K562 (cell line): Measurements from ENCODE around the gene C6orf89. TPM values are rescaled to one million over a fixed set of nuclear protein-coding genes. Genes with fewer than 3 reads are reported as not detected.

Experiments used
- ATAC-seq: fragments of 200-7000 bp; cut with Tn5 transposase; 3 replicates; pipeline ENCODE4 v1.9.1; 2020; ENCODE audit warnings: moderate library complexity
- BruUV-seq: library from RNA; stranded (reverse); fragments of 400-500 nt; replicated peaks from 2 replicates; lab custom pipeline; 2021; lab: Mats Ljungman, UMichigan
- CTCF ChIA-PET: fragments of 300-600 bp; formaldehyde crosslinking; extraction: SDS; loops from one replicate; lab custom pipeline; 2021; ENCODE audit warnings: low intra/inter-chr PET ratio; lab: Yijun Ruan, JAX
- POLR2A ChIA-PET: fragments of 300-600, 350-650 bp; sonication (Branson Sonifier 250); formaldehyde crosslinking; extraction: SDS; loops from one replicate; lab custom pipeline; 2021; ENCODE audit warnings: antibody characterized with exemption, inconsistent platforms; lab: Yijun Ruan, JAX
- DNase-seq, 4 experiments: peaks; one replicate each; pipeline versions ENCODE4 v3.0.0 to v3.0.0-alpha.2; 2011 to 2018; ENCODE audit warnings: low spot score in 3 of 4, mixed read lengths in 3 of 4; ENCODE audit errors: extremely low read depth in 1 of 4
- FAIRE-seq: peaks from 2 replicates; lab custom pipeline; 2011; peaks lifted over from hg19 to GRCh38; lab: Jason Lieb, UNC
- H2AFZ ChIP-seq: 2 replicates; pipeline ENCODE4 v1.6.0; 2011; ENCODE audit warnings: low read depth, low read length, control low read depth, inconsistent platforms
- H3K27ac ChIP-seq: fragments of 200-600 bp; 3 replicates; pipeline ENCODE4 v1.8.0; 2011; ENCODE audit warnings: low read depth, mild to moderate bottlenecking, control low read depth, inconsistent platforms, low read length, moderate library complexity, mixed read lengths; ENCODE audit errors: extremely low read depth
- H3K27me3 ChIP-seq, 2 experiments: fragments of 300-600 bp in 1 of 2; 2 replicates in 1 of 2; 3 replicates in 1 of 2; pipeline versions ENCODE4 v1.6.0 to v1.8.0; 2011; ENCODE audit warnings: inconsistent platforms in 2 of 2, low read length in 2 of 2, mild to moderate bottlenecking in 1 of 2, mixed read lengths in 1 of 2, moderate library complexity in 1 of 2; ENCODE audit not compliant: control insufficient read depth in 2 of 2, insufficient read depth in 2 of 2
- H3K36me3 ChIP-seq: fragments of 300-600 bp; 3 replicates; pipeline ENCODE4 v1.8.0; 2011; ENCODE audit warnings: mild to moderate bottlenecking, low read length, inconsistent platforms; ENCODE audit not compliant: control insufficient read depth, insufficient read depth
- H3K4me1 ChIP-seq, 2 experiments: fragments of 200-600 bp in 1 of 2; replicated peaks in 1 of 2; 2 replicates in 1 of 2; 3 replicates in 1 of 2; pipeline versions ENCODE4 v1.5.1 to v1.8.0; 2011; ENCODE audit warnings: inconsistent platforms in 2 of 2, low read length in 2 of 2, mild to moderate bottlenecking in 1 of 2, mixed read lengths in 1 of 2, moderate library complexity in 1 of 2; ENCODE audit not compliant: control insufficient read depth in 2 of 2, insufficient read depth in 2 of 2
- H3K4me2 ChIP-seq: 2 replicates; pipeline ENCODE4 v1.6.1; 2011; ENCODE audit warnings: low read length, control low read depth, inconsistent platforms, mixed read lengths; ENCODE audit not compliant: insufficient read depth
- H3K4me3 ChIP-seq: fragments of 200-600 bp; sonication (generic), shearing (Covaris generic); 2 replicates; pipeline ENCODE4 v1.5.1; 2016; ENCODE audit warnings: control low read depth, inconsistent platforms
- H3K79me2 ChIP-seq: fragments of 200-600 bp; 3 replicates; pipeline ENCODE4 v1.8.0; 2011; ENCODE audit warnings: low read length, inconsistent platforms; ENCODE audit not compliant: control insufficient read depth, insufficient read depth
- H3K9ac ChIP-seq, 2 experiments: 2 replicates each; pipeline versions ENCODE4 v1.6.0 to v1.6.1; 2011; ENCODE audit warnings: low read depth in 2 of 2, low read length in 2 of 2, control low read depth in 1 of 2, inconsistent platforms in 1 of 2, mild to moderate bottlenecking in 1 of 2, mixed read lengths in 1 of 2; ENCODE audit not compliant: insufficient read depth in 1 of 2
- H3K9me1 ChIP-seq: one replicate; pipeline ENCODE4 v1.6.0; 2011; ENCODE audit warnings: inconsistent platforms, mild to moderate bottlenecking, low read length, moderate library complexity; ENCODE audit not compliant: control insufficient read depth, insufficient read depth
- H3K9me3 ChIP-seq: replicated peaks from 2 replicates; pipeline ENCODE4 v1.5.1; 2011; ENCODE audit warnings: low read depth, low read length, inconsistent platforms; ENCODE audit not compliant: control insufficient read depth, insufficient read depth
- H4K20me1 ChIP-seq: replicated peaks from 2 replicates; pipeline ENCODE4 v1.6.1; 2011; ENCODE audit warnings: low read length, inconsistent platforms, mixed read lengths; ENCODE audit not compliant: control insufficient read depth, insufficient read depth
- CEBPG ChIP-seq, 3 experiments: fragments of 200-800 bp in 1 of 3; sonication (Bioruptor generic) in 1 of 3; sonication (generic) in 1 of 3; formaldehyde crosslinking in 1 of 3; IDR thresholded peaks in 2 of 3; conservative IDR thresholded peaks in 1 of 3; 2 replicates each; pipeline versions ENCODE4 v1.6.1 to v1.8.0; 2016 to 2022; ENCODE audit warnings: missing compliant biosample characterization in 2 of 3, missing genetic modification characterization in 2 of 3, mild to moderate bottlenecking in 1 of 3, missing genetic modification reagents in 1 of 3
- HOXB6 ChIP-seq: fragments of 250-450 bp; sonication (Bioruptor Pico); IDR thresholded peaks from 2 replicates; pipeline ENCODE4 v1.5.1; 2022; ENCODE audit warnings: mild to moderate bottlenecking, borderline replicate concordance
- MEIS2 ChIP-seq: fragments of 450-650 bp; IDR thresholded peaks from 2 replicates; pipeline ENCODE4 v1.6.1; 2014; ENCODE audit warnings: mild to moderate bottlenecking; ENCODE audit not compliant: partially characterized antibody
- ZBTB26 ChIP-seq: fragments of 450-650 bp; formaldehyde crosslinking; IDR thresholded peaks from 2 replicates; pipeline ENCODE4 v1.4.0; 2022; ENCODE audit warnings: missing genetic modification characterization
- ZNF224 ChIP-seq: sonication (generic); formaldehyde crosslinking; IDR thresholded peaks from 2 replicates; pipeline ENCODE4 v1.8.0; 2022; ENCODE audit warnings: mild to moderate bottlenecking, missing genetic modification reagents
- ZNF436 ChIP-seq: fragments of 250-450, 450-650 bp; sonication (Bioruptor Pico); formaldehyde crosslinking; IDR thresholded peaks from 2 replicates; pipeline ENCODE4 v1.7.0; 2020; ENCODE audit warnings: mild to moderate bottlenecking
- ZNF764 ChIP-seq: fragments of 250-450 bp; sonication (Bioruptor Pico); IDR thresholded peaks from 2 replicates; pipeline ENCODE4 v1.4.0; 2020; ENCODE audit warnings: low read depth, mild to moderate bottlenecking, moderate library complexity
- WGBS: fragments of 100-300 bp; shearing (Covaris generic); methylation state at CpG from one replicate; pipeline ENCODE4 v1.1.6; 2016; ENCODE audit warnings: low coverage, mixed read lengths; ENCODE audit not compliant: insufficient coverage; ENCODE audit errors: missing lambda C conversion rate; 5-methylcytosine and 5-hydroxymethylcytosine counted together
- in situ Hi-C: fragments of 300-500 bp; cut with MboI; formaldehyde crosslinking; loops from 4 replicates; pipeline ENCODE4 v1.15.0; 2018; ENCODE audit warnings: inconsistent platforms, mixed read lengths
- intact Hi-C: fragments of 100-400 bp; cut with micrococcal nuclease; formaldehyde crosslinking; loops from 2 replicates; pipeline ENCODE4 v1.14.2; 2022
- polyA plus RNA-seq, 8 experiments: library from polyadenylated mRNA; depleted of rRNA in 4 of 8; stranded (reverse) in 5 of 8; unstranded in 3 of 8; fragments of >200 nt; fragmentation: Nextera tagmentation in 2 of 8; fragmentation: Illumina TruSeq in 1 of 8; extraction: Ambion mirVana in 2 of 8; extraction: Trizol in 1 of 8; gene quantifications; 2 replicates each; pipeline versions ENCODE4 v1.2.1 to v1.2.3, GENCODE V29; 2011 to 2014; ENCODE audit warnings: inconsistent platforms in 1 of 8, missing spikeins in 1 of 8
- total RNA-seq, 7 experiments: library from RNA; depleted of rRNA in 6 of 7; stranded (reverse); fragments of >200 nt in 6 of 7; fragmentation: Illumina TruSeq in 2 of 7; extraction: Trizol in 2 of 7; gene quantifications; 2 replicates each; pipeline versions ENCODE4 v1.2.1 to v1.2.3, GENCODE V29; 2011 to 2021; ENCODE audit warnings: low replicate concordance in 1 of 7
- TF ChIP-seq, protein P1 (sequence below): sonication (generic); formaldehyde crosslinking; IDR thresholded peaks from 2 replicates; pipeline ENCODE4 v1.8.0; 2022; ENCODE audit warnings: mild to moderate bottlenecking, missing genetic modification reagents
- TF ChIP-seq, protein P2 (sequence below): fragments of 250-450 bp; sonication (Bioruptor Pico); IDR thresholded peaks from 2 replicates; pipeline ENCODE4 v1.4.0; 2020; ENCODE audit warnings: borderline replicate concordance

The C6orf89 gene
- total and polyA plus RNA-seq, 9 of the 15 experiments (the other 6 are each of a cell fraction or from before 2014, with no cell fraction given) = 35.2 to 111 (median 58.5) TPM

GRCh38 chr6:36858407-36858981 lies 27.3 kb upstream of the C6orf89 start:
- ChIA-PET CTCF (no interaction called here), POLR2A (no interaction called here)
- in situ Hi-C loops (no loop called here), intact Hi-C loops (no loop called here)
- no peak overlapping the region for H2AFZ ChIP-seq
- H3K79me2 ChIP-seq = peaks cover 64% of the 10 kb centered on the region
- H4K20me1 ChIP-seq = no peaks in the 10 kb centered on the region
- H3K36me3 ChIP-seq = peaks cover 86% of the 10 kb centered on the region
- H3K9me1 ChIP-seq = no peaks in the 10 kb centered on the region
- no peak overlapping the region for H3K9ac ChIP-seq
- TF ChIP-seq ZNF764 (CRISPR knock-in tag) (no peak), CEBPG (CRISPR knock-in tag; IDR thresholded peaks at IDR 0.05) (no peak), CEBPG (tag; conservative IDR thresholded peaks at IDR 0.05 in 1 of 2, IDR thresholded peaks at IDR 0.05 in 1 of 2) (no peak), HOXB6 (CRISPR knock-in tag) (no peak), ZNF224 (CRISPR knock-in tag) (no peak), MEIS2 (no peak), ZBTB26 (no peak), ZNF436 (CRISPR knock-in tag) (no peak)
- TF ChIP-seq, protein P1, sequence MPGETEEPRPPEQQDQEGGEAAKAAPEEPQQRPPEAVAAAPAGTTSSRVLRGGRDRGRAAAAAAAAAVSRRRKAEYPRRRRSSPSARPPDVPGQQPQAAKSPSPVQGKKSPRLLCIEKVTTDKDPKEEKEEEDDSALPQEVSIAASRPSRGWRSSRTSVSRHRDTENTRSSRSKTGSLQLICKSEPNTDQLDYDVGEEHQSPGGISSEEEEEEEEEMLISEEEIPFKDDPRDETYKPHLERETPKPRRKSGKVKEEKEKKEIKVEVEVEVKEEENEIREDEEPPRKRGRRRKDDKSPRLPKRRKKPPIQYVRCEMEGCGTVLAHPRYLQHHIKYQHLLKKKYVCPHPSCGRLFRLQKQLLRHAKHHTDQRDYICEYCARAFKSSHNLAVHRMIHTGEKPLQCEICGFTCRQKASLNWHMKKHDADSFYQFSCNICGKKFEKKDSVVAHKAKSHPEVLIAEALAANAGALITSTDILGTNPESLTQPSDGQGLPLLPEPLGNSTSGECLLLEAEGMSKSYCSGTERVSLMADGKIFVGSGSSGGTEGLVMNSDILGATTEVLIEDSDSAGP (CRISPR knock-in tag) = no peak
- TF ChIP-seq, protein P2, sequence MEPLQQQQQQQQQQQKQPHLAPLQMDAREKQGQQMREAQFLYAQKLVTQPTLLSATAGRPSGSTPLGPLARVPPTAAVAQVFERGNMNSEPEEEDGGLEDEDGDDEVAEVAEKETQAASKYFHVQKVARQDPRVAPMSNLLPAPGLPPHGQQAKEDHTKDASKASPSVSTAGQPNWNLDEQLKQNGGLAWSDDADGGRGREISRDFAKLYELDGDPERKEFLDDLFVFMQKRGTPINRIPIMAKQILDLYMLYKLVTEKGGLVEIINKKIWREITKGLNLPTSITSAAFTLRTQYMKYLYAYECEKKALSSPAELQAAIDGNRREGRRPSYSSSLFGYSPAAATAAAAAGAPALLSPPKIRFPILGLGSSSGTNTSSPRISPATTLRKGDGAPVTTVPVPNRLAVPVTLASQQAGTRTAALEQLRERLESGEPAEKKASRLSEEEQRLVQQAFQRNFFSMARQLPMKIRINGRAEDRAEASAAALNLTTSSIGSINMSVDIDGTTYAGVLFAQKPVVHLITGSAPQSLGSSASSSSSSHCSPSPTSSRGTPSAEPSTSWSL (CRISPR knock-in tag) = no peak
- DNase-seq (no peak), FAIRE-seq (no peak), ATAC-seq (no peak)
- H3K4me2 ChIP-seq = no peak overlapping the region
- H3K9me3 ChIP-seq = no peaks in the 10 kb centered on the region
- WGBS = 91% methylated on average over 6 of the region's 6 CpGs
- no peak overlapping the region for H3K4me3 ChIP-seq
- no TSS peak for BruUV-seq
- no peak overlapping the region for H3K27ac ChIP-seq
- no peaks in the 10 kb centered on the region for H3K27me3 ChIP-seq
- H3K4me1 ChIP-seq = peaks cover 17 to 26% of the 10 kb centered on the region in 2 experiments
